Measurements from ENCODE around the gene EYA2.
"Not testable (repeated sequence)": the region's sequence is repeated elsewhere in the genome, so short reads cannot be mapped to it uniquely, and the experiment has no call there.

Gene EYA2

GRCh38 chr20:46959081-46959692 is 64.5 kb downstream of the EYA2 start:
- no peak for DNase-seq

DNA sequence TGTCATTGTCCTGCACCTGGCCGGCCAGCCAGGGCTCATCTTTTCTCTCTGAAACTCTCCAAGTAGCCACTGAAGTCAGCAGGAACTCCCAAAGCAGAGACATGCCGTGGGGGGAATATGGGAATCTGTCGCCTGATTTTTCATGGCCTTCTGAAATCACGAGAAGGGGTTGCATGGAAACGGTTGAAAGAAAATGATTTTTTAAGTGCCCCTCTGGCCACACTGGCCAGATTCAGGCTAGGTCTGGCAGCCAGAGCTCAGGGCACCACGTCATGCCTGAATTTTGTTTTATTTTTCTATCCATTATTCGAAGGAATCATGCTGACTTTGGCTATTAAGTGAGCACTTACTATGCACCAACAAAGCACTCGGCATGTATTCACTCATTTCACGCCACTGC is 65.2 kb downstream of the EYA2 start:
- DNase-seq = no peak

DNA sequence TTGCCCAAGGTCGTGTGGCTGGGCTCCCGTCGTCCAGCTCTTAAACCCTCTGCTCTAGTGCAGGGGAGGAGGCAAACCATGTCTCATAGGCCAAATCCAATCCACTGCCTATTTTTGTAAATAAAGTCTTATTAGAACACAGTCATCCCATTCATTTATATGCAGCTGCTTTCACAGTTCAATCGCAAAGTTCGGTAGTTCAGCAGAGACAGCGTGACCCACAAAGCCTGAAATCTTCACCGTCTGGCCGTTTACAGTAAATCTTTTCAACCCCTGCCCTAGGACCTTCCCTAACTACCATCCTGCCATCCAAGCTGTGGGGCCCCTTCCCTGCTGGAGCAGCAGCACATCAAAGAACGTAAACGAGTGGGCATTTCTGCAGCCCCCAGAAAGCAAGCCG is 65.9 kb downstream of the EYA2 start:
- DNase-seq = no peak

- not testable (repeated sequence) for DNase-seq
These were observed 67.3 kb downstream of the EYA2 start for GRCh38 chr20:46961968-46962367.

DNA sequence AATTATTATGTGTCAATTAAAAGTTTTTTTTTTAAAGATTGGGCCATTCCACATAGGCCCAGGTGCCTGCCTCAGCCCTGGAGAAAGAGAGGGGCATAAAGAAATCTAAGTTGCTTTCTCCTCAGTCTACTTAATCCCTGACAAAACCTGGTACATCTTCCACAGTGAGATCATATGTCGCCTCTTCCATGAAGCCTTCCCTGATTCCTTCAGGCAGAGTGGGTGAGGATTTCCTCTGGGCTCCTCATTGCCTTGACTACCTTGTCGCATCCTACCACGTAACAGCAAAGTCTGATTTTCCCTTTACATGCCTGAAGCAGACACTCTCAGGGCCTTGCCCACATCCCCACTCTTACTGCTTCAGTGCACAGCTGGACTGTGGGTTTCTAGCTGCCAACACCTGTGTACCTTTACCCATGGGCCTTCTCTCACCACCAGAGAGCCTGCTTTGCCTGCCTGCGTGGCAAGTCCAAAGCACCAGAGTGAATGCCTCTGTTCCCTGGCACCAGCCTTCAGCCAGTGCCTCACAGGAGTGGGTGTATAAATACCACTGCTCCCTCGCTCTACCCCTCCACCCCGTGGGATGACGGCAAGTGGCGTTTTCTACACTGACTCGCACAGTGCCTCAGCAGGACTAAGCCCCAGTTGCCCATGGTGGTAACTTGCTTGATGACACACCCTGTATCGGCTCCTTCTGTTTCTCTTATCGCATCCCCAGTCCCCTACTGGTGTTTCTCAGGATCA is 68.0 kb downstream of the EYA2 start:
- no peak for DNase-seq

DNA sequence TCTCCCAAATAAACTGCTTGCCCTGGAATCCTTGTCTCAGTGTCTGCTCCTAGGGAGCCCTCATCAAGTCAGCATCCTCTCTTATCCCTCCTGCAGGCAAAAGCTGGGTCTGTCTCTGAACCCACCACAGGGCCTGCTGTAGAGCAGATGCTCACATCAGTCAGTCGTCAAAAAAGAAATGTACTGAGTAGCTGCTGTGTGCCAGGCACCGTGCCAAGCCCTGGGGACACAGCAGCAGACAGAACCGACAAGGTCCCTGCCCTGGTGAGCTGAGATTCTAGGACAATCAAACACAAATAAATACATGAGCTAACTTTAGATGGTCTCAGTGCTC is 68.5 kb downstream of the EYA2 start:
- no peak for DNase-seq

DNA sequence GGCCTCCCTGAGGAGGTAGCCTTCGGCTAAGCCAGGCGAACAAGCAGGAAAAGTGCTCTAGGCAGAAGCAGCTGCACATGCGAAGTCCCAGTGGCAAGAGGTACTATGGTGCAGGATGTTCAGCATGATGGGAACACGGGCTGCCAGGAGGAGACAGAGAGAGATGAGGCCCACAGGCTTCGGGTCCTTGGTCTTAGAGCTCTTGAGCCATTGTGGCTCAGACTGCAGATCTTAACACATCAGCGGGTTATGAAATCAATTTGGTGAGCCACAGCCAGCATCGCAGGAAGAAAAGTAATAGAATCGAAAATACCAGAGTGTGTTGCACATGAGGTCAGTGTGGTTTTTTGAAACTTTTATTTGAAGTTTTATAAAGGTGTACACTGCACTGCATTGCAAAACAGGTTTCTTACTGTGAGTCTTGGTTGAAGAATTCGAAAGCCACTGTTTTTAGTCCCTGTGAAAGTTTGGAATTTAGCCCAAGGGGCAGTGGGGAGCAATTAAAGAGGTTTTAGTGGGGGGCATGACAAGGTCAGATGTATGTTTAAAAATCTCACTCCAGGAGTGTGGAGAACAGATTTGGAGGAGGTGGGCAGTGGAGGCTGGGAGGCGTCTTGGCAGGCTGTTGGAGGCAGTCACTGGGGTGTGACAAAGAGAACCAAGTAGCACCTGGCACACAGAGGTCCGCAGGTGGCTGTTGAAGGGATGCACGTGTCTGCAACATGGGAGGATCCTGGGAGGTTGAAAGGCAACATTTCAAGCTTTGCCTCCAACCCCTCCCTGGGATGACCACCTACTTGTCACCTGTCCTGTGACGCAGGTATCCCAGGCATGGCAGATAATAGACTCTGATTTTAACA is 69.3 kb downstream of the EYA2 start:
- DNase-seq = no peak

GRCh38 chr20:46964618-46965455 is 70.2 kb downstream of the EYA2 start:
- no peak for DNase-seq

GRCh38 chr20:46965477-46965876 is 70.8 kb downstream of the EYA2 start:
- no peak for DNase-seq

GRCh38 chr20:46967646-46968045 is 73.0 kb downstream of the EYA2 start:
- DNase-seq = peak; percentile 4

GRCh38 chr20:46970937-46971630 is 76.4 kb downstream of the EYA2 start:
- peak; percentile 45 for DNase-seq

DNA sequence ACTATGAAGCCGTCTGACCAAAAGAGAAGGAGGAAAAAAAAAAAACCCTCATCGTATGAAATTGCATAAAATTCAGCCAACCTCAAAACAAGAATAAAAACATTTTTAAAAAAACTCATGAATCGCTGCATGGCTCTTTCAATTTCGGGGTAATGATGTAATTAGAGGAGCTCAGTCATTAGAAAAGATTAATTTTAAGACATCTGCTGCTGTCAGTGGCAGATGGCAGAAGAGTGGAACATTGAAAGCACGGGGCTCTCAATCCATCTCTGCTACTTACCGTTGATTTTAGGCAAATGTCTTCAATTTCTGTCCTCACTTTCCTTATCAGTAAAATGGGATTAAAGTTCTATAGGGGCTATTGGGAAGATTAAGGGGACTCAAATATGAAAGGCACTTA is 79.1 kb downstream of the EYA2 start:
- DNase-seq = no peak

DNA sequence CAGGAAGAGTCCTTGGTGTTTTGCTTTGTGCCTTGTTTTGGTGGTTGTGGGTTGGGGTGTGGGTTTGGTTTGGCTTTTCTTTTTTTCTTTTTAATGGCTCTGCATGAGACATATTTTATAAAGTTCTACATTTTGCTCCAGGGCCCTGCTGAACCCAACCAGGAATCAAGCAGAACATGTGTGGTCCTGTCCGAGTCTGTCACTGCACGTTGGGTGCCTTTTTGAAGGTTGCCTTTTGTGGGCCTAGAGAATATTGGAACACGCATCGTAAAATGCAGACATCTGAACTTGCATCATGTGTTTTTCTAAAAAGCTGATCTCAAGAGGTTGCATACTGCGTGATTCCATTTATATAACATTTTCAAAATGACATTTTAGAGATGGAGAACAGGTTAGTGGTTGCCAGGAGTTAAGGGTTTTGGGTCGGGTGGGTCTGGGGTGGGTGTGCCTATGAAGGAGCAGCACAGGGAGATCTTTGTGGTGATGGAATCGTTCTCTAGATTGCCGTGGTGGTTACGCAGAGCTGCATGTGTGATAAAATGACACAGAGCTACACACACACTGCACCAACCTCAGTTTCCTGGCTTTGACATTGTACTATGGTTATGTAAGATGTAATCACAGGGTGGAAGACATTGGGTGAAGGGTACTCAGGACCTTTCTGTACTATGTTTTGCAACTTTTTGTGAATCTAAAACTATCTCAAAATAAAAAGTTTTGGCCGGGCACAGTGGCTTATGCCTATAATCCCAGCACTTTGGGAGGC is 80.2 kb downstream of the EYA2 start:
- DNase-seq = no peak

GRCh38 chr20:46975976-46976375 is 81.3 kb downstream of the EYA2 start:
- no peak for DNase-seq

DNA sequence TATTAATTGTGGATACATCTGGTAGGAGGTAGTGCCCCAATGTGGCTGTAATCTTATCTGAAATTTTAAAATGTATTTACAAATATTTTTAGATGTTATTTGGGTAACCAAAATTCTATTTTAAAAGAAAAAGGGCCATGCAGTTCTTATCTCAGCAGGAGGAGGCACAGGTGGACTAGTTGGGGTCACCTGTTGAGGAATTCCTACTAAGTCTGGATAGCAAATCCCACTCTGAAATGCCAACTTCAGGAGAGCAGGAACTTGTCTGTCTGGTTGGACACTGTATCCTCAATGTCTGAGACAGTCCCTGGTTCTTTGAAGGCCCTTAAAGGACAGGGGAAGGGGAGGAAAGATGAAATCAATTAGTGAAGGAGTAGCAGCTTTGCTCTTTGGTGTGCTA is 82.6 kb downstream of the EYA2 start:
- no peak for DNase-seq

DNA sequence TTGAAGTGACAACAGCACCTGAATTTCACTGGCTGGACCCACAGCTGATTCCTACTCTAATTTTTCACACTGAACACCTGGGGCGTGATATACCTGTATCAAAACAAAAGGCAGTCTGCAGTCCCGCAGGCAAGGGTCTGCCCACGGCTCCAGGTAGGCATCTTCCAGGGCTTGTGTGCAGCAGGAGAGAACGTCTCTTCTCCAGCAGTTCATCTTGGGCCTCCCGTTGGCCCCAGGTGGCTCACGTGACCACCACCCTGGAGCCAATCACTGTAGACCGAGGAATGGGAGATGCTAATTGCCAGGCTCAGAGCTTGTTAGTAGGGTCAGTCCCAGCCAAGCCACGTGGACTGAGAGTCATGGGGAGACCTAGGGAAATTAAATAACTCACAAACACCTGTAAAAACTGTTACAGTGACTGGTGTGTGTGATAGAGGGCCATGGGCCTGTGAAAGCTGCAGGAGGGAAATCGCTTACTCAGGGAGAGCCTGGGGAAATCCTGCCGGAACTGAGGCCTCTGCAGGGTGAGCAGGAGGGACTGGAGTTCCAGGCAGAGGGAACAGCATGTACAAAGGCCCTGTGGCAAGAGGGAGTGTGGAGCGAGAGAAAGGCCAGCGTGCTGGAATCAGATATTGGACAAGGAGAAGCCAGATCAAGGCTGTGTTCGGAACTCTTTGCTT is 83.4 kb downstream of the EYA2 start:
- DNase-seq = no peak

DNA sequence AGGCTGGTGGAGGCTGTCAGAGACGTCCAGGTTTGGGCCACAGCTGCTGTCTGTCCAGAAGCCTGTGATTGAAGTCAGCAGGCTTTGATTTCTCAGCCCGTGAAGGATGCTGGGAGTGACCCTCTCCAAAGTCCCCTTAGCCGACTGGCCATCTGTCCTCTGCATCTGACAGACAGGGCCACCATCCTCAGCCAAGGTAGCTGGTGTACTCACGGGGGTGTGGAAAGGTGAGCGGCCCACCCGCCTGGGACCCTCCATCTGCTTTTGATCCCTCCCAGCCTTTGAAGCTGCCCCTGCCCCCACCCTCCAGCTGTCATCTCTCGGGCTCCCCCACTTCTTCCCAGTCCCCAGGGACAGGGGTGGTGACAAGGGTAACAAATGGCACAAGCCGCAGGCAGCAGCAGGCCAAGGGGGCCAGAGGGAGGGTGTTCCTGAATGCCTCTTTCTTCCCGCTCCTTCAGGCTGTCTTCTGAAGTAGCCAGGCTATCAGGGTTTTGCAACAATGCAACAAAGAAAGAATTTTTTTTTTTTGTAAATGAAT is 84.4 kb downstream of the EYA2 start:
- DNase-seq = no peak

GRCh38 chr20:46979603-46980241 is 85.1 kb downstream of the EYA2 start:
- peak; percentile 14 for DNase-seq

DNA sequence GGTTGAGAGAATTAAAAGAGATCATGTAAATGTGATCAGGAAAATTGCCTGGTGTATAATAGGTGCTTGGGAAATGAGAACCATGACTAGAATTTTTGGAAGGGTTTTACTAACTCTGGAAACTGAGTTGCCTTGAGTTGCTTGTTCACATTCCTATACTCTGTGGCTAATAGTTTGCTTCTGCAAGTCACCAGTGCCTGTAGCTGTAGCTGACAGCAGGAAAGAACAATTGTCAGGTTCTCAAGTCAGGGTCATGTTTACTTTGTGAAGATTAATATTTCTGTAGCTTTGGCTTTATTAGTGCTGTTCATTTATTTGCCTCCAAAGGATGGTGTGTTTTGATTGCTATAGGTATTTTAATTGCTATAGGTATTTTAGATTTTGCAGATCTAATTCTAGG is 86.5 kb downstream of the EYA2 start:
- DNase-seq = no peak

GRCh38 chr20:46983466-46983865 is 88.8 kb downstream of the EYA2 start:
- DNase-seq = no peak
